A549 (cell line): ENCODE results near the gene TFDP1. TPM values are rescaled to one million over a fixed set of nuclear protein-coding genes. Genes with fewer than 3 reads are reported as not detected.

Experiments used
- ATAC-seq, 2 experiments: fragments of 200-7000 bp in 1 of 2; fragments of >200 bp in 1 of 2; cut with Nextera tagmentation in 1 of 2; cut with Tn5 transposase in 1 of 2; 3 replicates each; pipeline versions ENCODE4 v1.8.0 to v1.9.1; 2018 to 2020; ENCODE audit warnings: mild to moderate bottlenecking in 1 of 2, moderate library complexity in 1 of 2
- CTCF ChIA-PET: fragments of 300-600 bp; sonication (Branson Sonifier 250); formaldehyde crosslinking; extraction: SDS; loops from one replicate; lab custom pipeline; 2021; ENCODE audit warnings: antibody characterized with exemption, inconsistent platforms; lab: Yijun Ruan, JAX
- POLR2A ChIA-PET: fragments of 350-600 bp; formaldehyde crosslinking; extraction: SDS; loops from one replicate; lab custom pipeline; 2021; ENCODE audit warnings: antibody characterized with exemption, inconsistent platforms; lab: Yijun Ruan, JAX
- DNase-seq, 2 experiments: peaks; one replicate each; pipeline versions ENCODE4 v3.0.0 to v3.0.0-alpha.2; 2011 to 2016; ENCODE audit warnings: low read depth in 1 of 2, low spot score in 1 of 2
- FAIRE-seq: peaks from 2 replicates; lab custom pipeline; 2011; peaks lifted over from hg19 to GRCh38; lab: Jason Lieb, UNC
- H3K27ac ChIP-seq, 2 experiments: fragments of >200 bp; sonication (Bioruptor Twin); formaldehyde crosslinking; 3 replicates each; pipeline ENCODE4 v1.5.1; 2016 to 2017
- H3K4me1 ChIP-seq: fragments of >200 bp; sonication (Bioruptor Twin); formaldehyde crosslinking; 3 replicates; pipeline ENCODE4 v1.6.1; 2016
- H3K4me2 ChIP-seq: fragments of >200 bp; sonication (Bioruptor Twin); formaldehyde crosslinking; 3 replicates; pipeline ENCODE4 v1.6.1; 2016
- H3K4me3 ChIP-seq: fragments of >200 bp; sonication (Bioruptor Twin); formaldehyde crosslinking; 3 replicates; pipeline ENCODE4 v1.5.1; 2016
- H3K9me3 ChIP-seq: fragments of >200 bp; sonication (Bioruptor Twin); formaldehyde crosslinking; 3 replicates; pipeline ENCODE4 v1.6.1; 2016
- CBX8 ChIP-seq: fragments of 200-600 bp; sonication (generic); IDR thresholded peaks from 2 replicates; pipeline ENCODE4 v1.6.1; 2016
- CEBPB ChIP-seq, 2 experiments: fragments of >200 bp in 1 of 2; sonication (Bioruptor Twin) in 1 of 2; formaldehyde crosslinking in 1 of 2; IDR thresholded peaks; 2 replicates each; pipeline ENCODE4 v1.6.1; 2012 to 2016
- CTCF ChIP-seq: fragments of >200 bp; sonication (Bioruptor Twin); formaldehyde crosslinking; IDR thresholded peaks from 3 replicates; pipeline ENCODE4 v1.5.1; 2016
- EHMT2 ChIP-seq: fragments of 200-600 bp; sonication (generic); IDR thresholded peaks from 2 replicates; pipeline ENCODE4 v1.6.1; 2016; ENCODE audit warnings: antibody characterized with exemption, low read depth, mild to moderate bottlenecking, moderate library complexity
- EP300 ChIP-seq, 2 experiments: fragments of >200 bp; sonication (Bioruptor Twin); formaldehyde crosslinking; IDR thresholded peaks; 2 replicates in 1 of 2; 3 replicates in 1 of 2; pipeline ENCODE4 v1.6.1; 2016 to 2017
- GATA3 ChIP-seq: IDR thresholded peaks from 2 replicates; pipeline ENCODE4 v1.6.1; 2012; ENCODE audit warnings: borderline replicate concordance
- HDAC2 ChIP-seq: fragments of 200-600 bp; sonication (generic); IDR thresholded peaks from 2 replicates; pipeline ENCODE4 v1.6.1; 2016
- HEYL ChIP-seq: fragments of 250-450 bp; sonication (Bioruptor Pico); IDR thresholded peaks from 2 replicates; pipeline ENCODE4 v1.8.0; 2021; ENCODE audit warnings: mild to moderate bottlenecking, moderate library complexity
- HOXB13 ChIP-seq: fragments of 250-450 bp; sonication (Bioruptor Pico); IDR thresholded peaks from 2 replicates; pipeline ENCODE4 v1.5.0; 2020; ENCODE audit warnings: low read depth, mild to moderate bottlenecking, moderate library complexity
- HOXB5 ChIP-seq: fragments of 250-450 bp; sonication (Bioruptor Pico); IDR thresholded peaks from 2 replicates; pipeline ENCODE4 v1.5.0; 2020; ENCODE audit warnings: mild to moderate bottlenecking, moderate library complexity
- JUNB ChIP-seq: fragments of >200 bp; sonication (Bioruptor Twin); formaldehyde crosslinking; IDR thresholded peaks from 2 replicates; pipeline ENCODE4 v1.6.1; 2016
- KDM5A ChIP-seq: fragments of 200-600 bp; sonication (generic); IDR thresholded peaks from 2 replicates; pipeline ENCODE4 v1.6.1; 2016; ENCODE audit warnings: antibody characterized with exemption, mild to moderate bottlenecking
- MAFK ChIP-seq: fragments of 450-650 bp; IDR thresholded peaks from 2 replicates; pipeline ENCODE4 v1.6.1; 2014; ENCODE audit not compliant: partially characterized antibody
- RAD21 ChIP-seq, 2 experiments: fragments of >200 bp in 1 of 2; sonication (Bioruptor Twin) in 1 of 2; formaldehyde crosslinking in 1 of 2; IDR thresholded peaks in 1 of 2; conservative IDR thresholded peaks in 1 of 2; 2 replicates in 1 of 2; 3 replicates in 1 of 2; pipeline ENCODE4 v1.6.1; 2012 to 2018; ENCODE audit warnings: inconsistent platforms in 1 of 2
- RCOR1 ChIP-seq: fragments of 150-350 bp; IDR thresholded peaks from 2 replicates; pipeline ENCODE4 v1.6.1; 2014; ENCODE audit warnings: antibody characterized with exemption, low read length, low read depth
- RFX5 ChIP-seq: fragments of 450-650 bp; IDR thresholded peaks from 2 replicates; pipeline ENCODE4 v1.7.1; 2014; ENCODE audit warnings: antibody characterized with exemption, mild to moderate bottlenecking, moderate library complexity
- RNF2 ChIP-seq: fragments of 200-600 bp; sonication (generic); IDR thresholded peaks from 2 replicates; pipeline ENCODE4 v1.6.1; 2016; ENCODE audit warnings: low read depth, mild to moderate bottlenecking, antibody characterized with exemption, moderate library complexity, borderline replicate concordance
- SREBF2 ChIP-seq: fragments of 450-650 bp; IDR thresholded peaks from 2 replicates; pipeline ENCODE4 v1.6.1; 2014; ENCODE audit warnings: mild to moderate bottlenecking, moderate library complexity
- TFCP2L1 ChIP-seq: fragments of 250-450 bp; sonication (Bioruptor Pico); IDR thresholded peaks from 2 replicates; pipeline ENCODE4 v1.5.0; 2021; ENCODE audit warnings: mild to moderate bottlenecking
- ZFP36 ChIP-seq: fragments of 450-650 bp; IDR thresholded peaks from 2 replicates; pipeline ENCODE4 v1.6.1; 2014; ENCODE audit warnings: borderline replicate concordance; ENCODE audit not compliant: partially characterized antibody
- WGBS: methylation state at CpG from one replicate; pipeline ENCODE4 v1.1.6; 2017; ENCODE audit errors: missing lambda C conversion rate; 5-methylcytosine and 5-hydroxymethylcytosine counted together
- polyA plus RNA-seq, 4 experiments: library from polyadenylated mRNA; depleted of rRNA in 3 of 4; stranded (reverse); fragments of >200 nt; fragmentation: RNase III in 1 of 4; extraction: RNeasy Plus Mini Kit Qiagen cat#74134 plus additional on column Dnase treatment in 1 of 4; gene quantifications; 2 replicates in 3 of 4; 3 replicates in 1 of 4; pipeline ENCODE4 v1.2.3, GENCODE V29; 2011 to 2017
- TF ChIP-seq, protein P1 (sequence below): IDR thresholded peaks from 2 replicates; pipeline ENCODE4 v1.6.1; 2012
- TF ChIP-seq, protein P2 (sequence below): fragments of 250-450 bp; sonication (Bioruptor Pico); IDR thresholded peaks from 2 replicates; pipeline ENCODE4 v1.5.0; 2021; ENCODE audit warnings: mild to moderate bottlenecking, moderate library complexity, borderline replicate concordance

Gene TFDP1
- polyA plus RNA-seq, 2 of the 4 experiments (the other 2 are of a cell fraction), result 73.2 to 88.4 TPM

- ATAC-seq (no peak), DNase-seq (no peak), FAIRE-seq (no peak)
- H3K9me3 ChIP-seq, result peaks cover 15% of the 10 kb centered on the region
- H3K4me3 ChIP-seq, result no peak overlapping the region
- no peak overlapping the region for H3K27ac ChIP-seq
- peaks cover 9% of the 10 kb centered on the region for H3K4me1 ChIP-seq
- ChIA-PET POLR2A (no interaction called here), CTCF (no interaction called here)
- TF ChIP-seq GATA3 (no peak), ZFP36 (no peak), RNF2 (no peak)
- 87% methylated on average over 17 of the region's 17 CpGs for WGBS
- no peak overlapping the region for H3K4me2 ChIP-seq
These were observed 64.7 kb downstream of the TFDP1 start for GRCh38 chr13:113649212-113649611.

DNA sequence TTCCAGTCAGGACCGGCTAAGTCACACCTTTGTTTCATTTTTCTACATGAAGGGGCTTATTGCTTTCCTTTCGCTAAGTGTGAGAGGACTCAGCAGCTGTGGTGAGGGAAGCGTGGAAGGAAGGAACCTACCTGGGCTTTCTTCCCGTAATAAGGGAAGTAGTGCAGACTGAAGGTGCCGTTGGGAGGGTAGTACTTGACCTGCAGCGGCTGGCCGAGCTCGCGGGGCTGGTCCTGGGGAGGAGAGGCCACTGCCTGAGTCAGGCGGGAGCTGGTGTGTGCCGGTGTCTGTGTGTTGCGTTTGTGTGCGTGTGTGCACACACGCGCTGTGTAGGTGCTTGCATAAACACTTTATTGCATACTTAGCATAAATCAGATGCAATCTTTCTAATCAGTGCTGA, 65.7 kb downstream of the TFDP1 start:
- CTCF ChIA-PET, result interaction anchor here (1.2 to 1.4 kb wide), 2 partner anchors 11 to 29 kb away, joined by 3 read pairs; no protein-coding TSS in a partner anchor
- POLR2A ChIA-PET, result no interaction called here
- H3K4me2 ChIP-seq, result no peak overlapping the region
- H3K9me3 ChIP-seq, result peaks cover 5% of the 10 kb centered on the region; the same call in 1 of the 3 replicates
- FAIRE-seq (no peak), ATAC-seq (no peak), DNase-seq (no peak)
- H3K4me1 ChIP-seq, result peaks cover 9% of the 10 kb centered on the region
- TF ChIP-seq MAFK, result peak; percentile 35
- TF ChIP-seq, protein P1, sequence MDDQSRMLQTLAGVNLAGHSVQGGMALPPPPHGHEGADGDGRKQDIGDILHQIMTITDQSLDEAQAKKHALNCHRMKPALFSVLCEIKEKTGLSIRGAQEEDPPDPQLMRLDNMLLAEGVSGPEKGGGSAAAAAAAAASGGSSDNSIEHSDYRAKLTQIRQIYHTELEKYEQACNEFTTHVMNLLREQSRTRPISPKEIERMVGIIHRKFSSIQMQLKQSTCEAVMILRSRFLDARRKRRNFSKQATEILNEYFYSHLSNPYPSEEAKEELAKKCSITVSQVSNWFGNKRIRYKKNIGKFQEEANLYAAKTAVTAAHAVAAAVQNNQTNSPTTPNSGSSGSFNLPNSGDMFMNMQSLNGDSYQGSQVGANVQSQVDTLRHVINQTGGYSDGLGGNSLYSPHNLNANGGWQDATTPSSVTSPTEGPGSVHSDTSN, result no peak
- no peak for TF ChIP-seq JUNB
- TF ChIP-seq EP300 (IDR thresholded peaks at IDR 0.05), result no peak
- no peak overlapping the region for H3K4me3 ChIP-seq
- H3K27ac ChIP-seq, result no peak overlapping the region
- 85% methylated on average over 11 of the region's 15 CpGs for WGBS

GRCh38 chr13:113650731-113651148, 66.2 kb downstream of the TFDP1 start:
- ATAC-seq (no peak), FAIRE-seq (no peak), DNase-seq (no peak)
- WGBS, result 80% methylated on average over 16 of the region's 16 CpGs
- H3K27ac ChIP-seq, result no peak overlapping the region
- CTCF ChIA-PET, result interaction anchor here (1.2 to 1.4 kb wide), 2 partner anchors 12 to 30 kb away, joined by 3 read pairs; no protein-coding TSS in a partner anchor
- TF ChIP-seq KDM5A (no peak), EHMT2 (no peak), HDAC2 (no peak), RFX5 (no peak)
- POLR2A ChIA-PET, result no interaction called here
- H3K4me2 ChIP-seq, result no peak overlapping the region
- no peak overlapping the region for H3K4me3 ChIP-seq
- H3K9me3 ChIP-seq, result peaks cover under 1% of the 10 kb centered on the region; the same call in 1 of the 3 replicates
- peaks cover 9% of the 10 kb centered on the region for H3K4me1 ChIP-seq

DNA sequence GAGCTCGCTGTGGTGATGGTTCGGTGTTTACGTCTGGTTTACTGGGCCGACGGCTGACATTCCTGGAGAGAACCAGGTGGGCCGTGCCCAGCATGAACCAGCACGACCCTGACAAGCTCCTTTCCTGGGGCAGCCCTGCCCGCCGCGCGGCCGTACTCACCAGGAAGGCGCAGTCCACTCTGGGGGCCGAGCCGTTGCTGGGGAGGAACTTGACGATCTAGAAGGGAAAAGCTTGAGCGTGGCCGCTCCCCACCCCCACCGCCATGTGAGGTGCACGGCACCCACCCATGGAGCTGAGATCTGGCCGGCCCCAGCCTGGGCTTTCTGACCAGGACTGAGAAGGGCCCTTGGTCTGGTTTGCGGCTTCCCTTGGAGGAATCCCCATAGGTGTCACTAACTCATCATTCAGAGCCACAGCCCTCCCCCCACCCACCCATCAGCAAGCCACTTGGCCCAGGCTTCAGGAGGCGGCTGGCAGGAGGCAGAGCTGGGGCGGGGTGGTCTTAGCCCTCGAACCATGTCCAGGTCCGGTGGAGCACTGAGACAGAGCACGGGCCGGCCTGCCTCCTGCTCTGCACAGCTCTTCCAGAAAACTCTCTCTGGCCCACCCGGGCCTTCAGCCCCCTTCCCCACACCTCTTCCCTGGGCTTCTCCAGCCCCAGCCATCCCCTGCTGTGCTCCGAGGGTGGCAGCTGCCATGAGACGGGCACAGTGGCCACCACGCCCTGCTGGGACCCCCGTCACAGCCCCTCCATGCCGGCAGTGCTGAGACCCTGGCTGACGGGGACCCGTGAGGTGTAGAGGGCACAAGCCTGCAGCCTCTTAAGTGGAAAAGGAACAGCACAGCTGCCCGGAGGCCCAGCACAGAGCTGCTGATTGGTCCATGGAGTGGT, 67.2 kb downstream of the TFDP1 start:
- CTCF ChIA-PET, result interaction anchor here (1.2 to 1.4 kb wide), 2 partner anchors 13 to 31 kb away, joined by 3 read pairs; no protein-coding TSS in a partner anchor
- H3K4me3 ChIP-seq, result no peak overlapping the region
- ATAC-seq, result no peak
- TF ChIP-seq HOXB13 (CRISPR knock-in tag), result no peak
- TF ChIP-seq CTCF, result no peak
- no peak for TF ChIP-seq HEYL (CRISPR knock-in tag)
- no peak for TF ChIP-seq RCOR1
- TF ChIP-seq EP300 (IDR thresholded peaks at IDR 0.05), result no peak
- no peak for TF ChIP-seq TFCP2L1
- TF ChIP-seq HDAC2, result no peak
- no peak for TF ChIP-seq SREBF2
- TF ChIP-seq, protein P2, sequence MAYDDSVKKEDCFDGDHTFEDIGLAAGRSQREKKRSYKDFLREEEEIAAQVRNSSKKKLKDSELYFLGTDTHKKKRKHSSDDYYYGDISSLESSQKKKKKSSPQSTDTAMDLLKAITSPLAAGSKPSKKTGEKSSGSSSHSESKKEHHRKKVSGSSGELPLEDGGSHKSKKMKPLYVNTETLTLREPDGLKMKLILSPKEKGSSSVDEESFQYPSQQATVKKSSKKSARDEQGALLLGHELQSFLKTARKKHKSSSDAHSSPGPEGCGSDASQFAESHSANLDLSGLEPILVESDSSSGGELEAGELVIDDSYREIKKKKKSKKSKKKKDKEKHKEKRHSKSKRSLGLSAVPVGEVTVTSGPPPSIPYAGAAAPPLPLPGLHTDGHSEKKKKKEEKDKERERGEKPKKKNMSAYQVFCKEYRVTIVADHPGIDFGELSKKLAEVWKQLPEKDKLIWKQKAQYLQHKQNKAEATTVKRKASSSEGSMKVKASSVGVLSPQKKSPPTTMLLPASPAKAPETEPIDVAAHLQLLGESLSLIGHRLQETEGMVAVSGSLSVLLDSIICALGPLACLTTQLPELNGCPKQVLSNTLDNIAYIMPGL (CRISPR knock-in tag), result no peak
- TF ChIP-seq MAFK, result no peak
- TF ChIP-seq HOXB5 (CRISPR knock-in tag), result no peak
- no peak for TF ChIP-seq CBX8
- TF ChIP-seq GATA3, result no peak
- TF ChIP-seq RAD21 (conservative IDR thresholded peaks at IDR 0.05 in 1 of 2, IDR thresholded peaks at IDR 0.05 in 1 of 2), result no peak
- no peak for TF ChIP-seq CEBPB (IDR thresholded peaks at IDR 0.05)
- TF ChIP-seq, all 56 proteins: peak for 0
- 83% methylated on average over 16 of the region's 37 CpGs for WGBS
- POLR2A ChIA-PET, result no interaction called here
- Histone ChIP-seq H3K4me1 (peaks cover 9% of the 10 kb centered on the region), H3K4me2 (no peak overlapping the region), H3K9me3 (no peaks in the 10 kb centered on the region), H3K27ac (no peak overlapping the region)
- DNase-seq, result no peak
- no peak for FAIRE-seq
